Hypothalamus (tissue), 51 donors: ENCODE data around the gene C11orf91.
A peak's percentile ranks its signal among the peaks of the same experiment; 100 is the strongest.
"Not testable (repeated sequence)": the region's sequence is repeated elsewhere in the genome, so short reads cannot be mapped to it uniquely, and the experiment has no call there.

Experiments used
- DNase-seq, 51 donors: peaks; one replicate each; lab custom pipeline; 2025; lab: John Stamatoyannopoulos, UW

The C11orf91 gene

GRCh38 chr11:33698921-33699320 is 1.7 kb downstream of the C11orf91 start:
- DNase-seq, result no peak

GRCh38 chr11:33697997-33698396 is 2.6 kb downstream of the C11orf91 start:
- DNase-seq, result no peak

GRCh38 chr11:33696931-33697638 is 3.5 kb downstream of the C11orf91 start:
- no peak for DNase-seq

GRCh38 chr11:33696411-33696810 is 4.2 kb downstream of the C11orf91 start:
- DNase-seq, result no peak

GRCh38 chr11:33695051-33695566 is 5.5 kb downstream of the C11orf91 start:
- no peak for DNase-seq

GRCh38 chr11:33694346-33695050 is 6.1 kb downstream of the C11orf91 start:
- no peak for DNase-seq

GRCh38 chr11:33692541-33692940 is 8.1 kb downstream of the C11orf91 start:
- DNase-seq, result no peak

- DNase-seq, result peak in 39 of 51 donors; percentile 16 to 81 (median 56)
These were observed 8.6 kb downstream of the C11orf91 start for GRCh38 chr11:33692013-33692504.

- no peak for DNase-seq
These were observed 9.4 kb downstream of the C11orf91 start for GRCh38 chr11:33691066-33691864.

GRCh38 chr11:33690290-33691065 is 10.1 kb downstream of the C11orf91 start:
- DNase-seq, result peak in 36 of 51 donors; percentile 13 to 74 (median 47)

GRCh38 chr11:33689501-33689900 is 11.1 kb downstream of the C11orf91 start:
- DNase-seq, result no peak

GRCh38 chr11:33689085-33689484 is 11.5 kb downstream of the C11orf91 start:
- no peak for DNase-seq

GRCh38 chr11:33687733-33688479 is 12.7 kb downstream of the C11orf91 start:
- DNase-seq, result peak in 24 of 51 donors; percentile 7 to 70 (median 43)

GRCh38 chr11:33685082-33685481 is 15.5 kb downstream of the C11orf91 start:
- DNase-seq, result no peak

GRCh38 chr11:33684003-33684706 is 16.5 kb downstream of the C11orf91 start:
- DNase-seq, result no peak

- peak in 1 of 51 donors; percentile 23 for DNase-seq
These were observed 18.2 kb downstream of the C11orf91 start for GRCh38 chr11:33682446-33682845.

GRCh38 chr11:33682019-33682418 is 18.6 kb downstream of the C11orf91 start:
- DNase-seq, result no peak

GRCh38 chr11:33678616-33679015 is 22.0 kb downstream of the C11orf91 start:
- not testable (repeated sequence) for DNase-seq
